Caki2 (cell line): Measurements from ENCODE around the gene NDUFS6. TPM values are rescaled to one million over a fixed set of nuclear protein-coding genes. Genes with fewer than 3 reads are reported as not detected.
"Not testable (repeated sequence)": the region's sequence is repeated elsewhere in the genome, so short reads cannot be mapped to it uniquely, and the experiment has no call there.

Experiments used
- DNase-seq: peaks from one replicate; pipeline ENCODE4 v3.0.0-alpha.2; 2015; ENCODE audit warnings: low read depth
- in situ Hi-C: cut with HindIII; loops from 2 replicates; pipeline ENCODE4 v1.10.0; 2016; ENCODE audit warnings: low sequenced_read_pairs, low pct_unique_long_range_greater_than_20kb, mixed read lengths
- total RNA-seq: library from RNA; depleted of rRNA; stranded (reverse); fragments of >200 nt; shearing (Covaris generic); gene quantifications from 2 replicates; pipeline ENCODE4 v1.2.3, GENCODE V29; 2014; ENCODE audit warnings: low replicate concordance

NDUFS6 gene
- total RNA-seq, 1 experiment from 2014 or later, result 48.4 TPM

GRCh38 chr5:1779782-1780613, 21.2 kb upstream of the NDUFS6 start:
- in situ Hi-C loops, result no loop called here
- no peak for DNase-seq

- in situ Hi-C loops, result no loop called here
- no peak for DNase-seq
Measured at GRCh38 chr5:1780614-1780930, 20.6 kb upstream of the NDUFS6 start.

GRCh38 chr5:1781107-1781506, 20.1 kb upstream of the NDUFS6 start:
- in situ Hi-C loops, result no loop called here

DNA sequence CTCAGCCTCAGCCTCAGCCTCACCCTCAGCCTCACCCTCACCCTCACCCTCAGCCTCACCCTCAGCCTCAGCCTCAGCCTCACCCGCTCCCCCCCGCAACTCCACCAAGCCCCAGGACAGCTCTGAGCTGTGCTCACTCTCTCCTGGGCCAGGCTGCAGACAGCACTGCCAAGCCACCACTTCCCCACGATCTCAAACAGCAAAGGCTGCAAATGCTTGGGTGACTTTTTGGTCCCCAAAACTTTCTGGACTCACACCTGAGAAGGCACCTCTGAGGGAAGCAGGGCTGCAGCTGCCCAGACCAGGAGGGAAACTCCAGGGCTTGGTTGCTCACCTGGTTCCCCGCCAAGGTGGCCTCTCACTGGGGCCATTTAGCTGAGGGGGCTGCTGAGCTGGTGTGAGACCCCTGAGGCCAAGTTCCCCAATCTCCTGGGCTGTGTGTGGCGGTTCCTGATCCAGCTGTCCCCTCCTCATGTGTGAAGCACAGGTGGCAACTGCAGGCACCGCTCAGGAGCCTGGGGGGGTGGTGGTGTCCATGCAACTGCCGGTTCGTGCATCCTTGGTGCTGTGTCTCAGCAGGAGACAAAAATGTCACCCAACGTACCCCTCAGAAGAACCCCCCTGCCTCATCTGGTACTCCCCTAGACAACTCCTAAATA, 19.4 kb upstream of the NDUFS6 start:
- in situ Hi-C loops, result no loop called here
- no peak for DNase-seq

More at GRCh38 chr5:1781107-1781506, 20.1 kb upstream of the NDUFS6 start:
- no peak for DNase-seq

DNA sequence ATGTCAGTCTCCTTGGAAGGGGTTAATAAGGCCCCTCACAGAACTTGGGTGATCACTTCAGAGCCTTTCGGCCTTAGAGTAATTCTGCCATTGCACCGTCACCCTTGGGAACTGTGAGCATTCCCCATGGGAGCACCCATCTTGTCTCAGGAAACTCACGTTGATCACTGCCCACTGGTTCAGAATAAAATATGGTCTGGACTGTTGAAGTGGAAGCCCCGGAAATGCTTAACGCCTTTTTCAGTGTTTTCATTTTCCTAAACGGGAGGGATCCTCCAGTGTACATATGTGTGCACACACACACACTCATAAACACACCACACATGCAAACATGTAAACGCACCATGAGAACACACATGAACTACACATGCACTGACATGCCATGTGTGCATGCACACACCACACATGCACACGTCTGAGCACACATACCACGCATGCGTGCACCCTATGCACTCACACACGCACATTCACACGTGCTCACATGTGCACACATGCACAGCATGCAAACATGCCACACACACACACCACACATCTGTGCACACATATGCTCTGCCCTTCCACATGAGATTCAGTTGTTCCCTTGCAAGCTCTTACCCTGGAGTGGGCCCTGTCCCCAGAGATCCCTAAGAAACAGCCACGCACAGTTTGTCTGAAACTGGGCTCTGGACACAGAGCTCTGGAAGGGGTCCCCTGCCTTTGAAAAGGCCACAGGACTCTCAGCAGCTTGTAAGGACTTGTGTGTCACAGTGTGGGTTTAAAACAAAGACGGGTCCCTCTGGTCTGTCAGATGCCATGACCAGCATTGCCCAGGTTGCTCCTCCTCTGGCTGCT, 18.6 kb upstream of the NDUFS6 start:
- no peak for DNase-seq
- in situ Hi-C loops, result no loop called here

- peak; percentile 81 for DNase-seq
- in situ Hi-C loops, result no loop called here
Measured at GRCh38 chr5:1783216-1783554, 18.0 kb upstream of the NDUFS6 start.

DNA sequence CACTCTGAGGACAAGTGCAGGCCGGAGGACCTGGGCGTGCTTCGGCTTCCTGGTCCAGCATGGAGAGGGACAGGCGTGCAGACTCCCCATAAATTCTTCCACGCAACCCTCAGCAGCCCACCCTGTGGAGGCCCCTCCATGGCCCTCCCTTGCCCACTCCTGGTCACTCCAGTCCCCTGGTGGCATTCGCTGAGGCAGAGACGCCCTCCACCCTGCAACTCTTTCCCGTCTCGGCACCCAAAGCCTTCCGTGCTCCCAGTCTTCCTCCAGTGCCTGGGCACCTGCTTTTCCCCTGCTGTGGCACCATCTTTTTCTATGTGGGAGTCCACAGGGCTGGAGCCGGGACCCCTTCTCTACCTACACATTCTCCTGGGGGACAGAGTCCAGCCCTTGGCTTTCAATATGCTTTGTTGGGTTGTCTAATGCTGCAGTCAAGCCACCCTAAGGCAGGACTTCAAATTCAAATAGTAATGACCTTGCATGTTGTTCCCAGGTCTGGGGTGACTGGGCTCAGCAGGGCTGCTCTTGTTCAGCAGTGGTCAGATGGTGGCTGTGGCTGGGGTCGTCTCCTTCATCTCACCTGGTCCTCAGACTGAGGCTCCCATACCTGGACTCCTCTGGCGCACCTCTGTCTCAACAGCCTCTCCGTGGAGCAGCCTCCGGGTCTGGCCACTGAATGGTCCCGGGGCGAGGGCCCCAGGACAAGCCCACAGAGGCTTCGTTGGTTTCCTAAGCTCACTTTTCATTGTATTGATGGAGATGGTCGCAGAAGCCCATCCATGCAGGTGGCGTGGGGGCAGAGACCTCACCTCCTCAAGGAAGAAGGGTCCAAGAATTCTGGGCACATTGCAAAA, 16.8 kb upstream of the NDUFS6 start:
- DNase-seq, result no peak
- in situ Hi-C loops, result no loop called here

GRCh38 chr5:1785062-1785461, 16.1 kb upstream of the NDUFS6 start:
- no peak for DNase-seq
- in situ Hi-C loops, result no loop called here

DNA sequence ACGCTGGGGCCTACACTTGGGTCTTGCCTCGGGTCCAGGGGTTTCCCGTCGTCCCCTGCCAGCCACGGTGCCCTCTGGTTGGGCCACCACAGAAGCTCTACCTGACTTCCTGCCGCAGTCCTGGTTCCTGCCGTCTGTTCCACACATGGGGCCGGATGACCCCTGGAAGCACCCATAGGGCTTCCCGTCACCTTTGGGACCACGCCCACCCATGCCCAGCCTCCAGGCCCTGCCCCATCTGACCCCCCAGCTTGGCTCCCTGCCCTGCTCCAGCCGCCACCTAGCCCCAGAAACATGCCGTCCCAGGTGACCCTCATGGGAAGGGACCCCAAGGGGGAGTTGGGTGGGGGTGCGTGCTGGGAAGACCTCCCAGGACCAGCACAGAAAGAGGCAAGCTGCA, 15.2 kb upstream of the NDUFS6 start:
- no peak for DNase-seq
- in situ Hi-C loops, result no loop called here

GRCh38 chr5:1786621-1787471, 14.4 kb upstream of the NDUFS6 start:
- in situ Hi-C loops, result no loop called here

GRCh38 chr5:1787472-1788047, 13.6 kb upstream of the NDUFS6 start:
- in situ Hi-C loops, result no loop called here
- DNase-seq, result no peak

More at GRCh38 chr5:1786621-1787471, 14.4 kb upstream of the NDUFS6 start:
- no peak for DNase-seq

DNA sequence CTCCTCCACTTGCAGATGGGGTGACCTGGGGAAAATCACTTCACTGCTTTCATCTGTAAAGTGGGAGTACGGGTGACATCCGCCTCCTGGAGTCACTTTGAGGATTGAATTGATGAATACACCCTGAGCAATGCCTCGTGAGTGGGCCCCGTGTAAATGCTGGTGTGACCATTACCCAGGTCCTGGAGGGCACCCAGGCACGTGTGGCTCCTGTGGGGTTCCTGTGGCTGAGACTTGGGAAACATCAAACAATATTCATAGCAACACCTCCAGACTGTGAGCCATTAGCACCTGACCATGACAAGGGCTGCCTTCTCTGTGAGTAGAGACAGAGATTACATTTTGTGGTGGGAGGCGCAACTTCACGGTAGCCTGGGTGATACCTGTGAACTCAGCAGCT, 13.0 kb upstream of the NDUFS6 start:
- no peak for DNase-seq
- in situ Hi-C loops, result no loop called here

- DNase-seq, result no peak
- in situ Hi-C loops, result no loop called here
Measured at GRCh38 chr5:1788828-1789227, 12.4 kb upstream of the NDUFS6 start.

DNA sequence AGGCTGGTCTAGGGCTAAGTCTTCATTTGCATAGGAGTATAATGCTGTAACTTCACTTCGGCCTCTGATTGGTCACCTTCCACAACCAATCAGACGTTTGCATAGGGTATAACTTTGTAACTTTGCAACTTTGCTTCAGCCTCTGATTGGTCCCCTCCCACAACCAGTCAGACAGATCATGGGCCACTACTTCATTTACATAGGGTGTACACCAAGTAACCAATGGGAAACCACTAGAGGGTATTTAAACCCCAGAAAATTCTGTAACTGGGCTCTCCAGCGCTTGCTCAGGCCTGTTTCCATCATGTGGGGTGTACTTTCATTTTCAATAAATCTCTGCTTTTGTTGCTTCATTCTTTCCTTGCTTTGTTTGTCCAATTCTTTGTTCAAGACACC, 11.8 kb upstream of the NDUFS6 start:
- in situ Hi-C loops, result not testable (repeated sequence)
- peak; percentile 65 for DNase-seq

GRCh38 chr5:1789834-1790471, 11.3 kb upstream of the NDUFS6 start:
- in situ Hi-C loops, result no loop called here
- no peak for DNase-seq

DNA sequence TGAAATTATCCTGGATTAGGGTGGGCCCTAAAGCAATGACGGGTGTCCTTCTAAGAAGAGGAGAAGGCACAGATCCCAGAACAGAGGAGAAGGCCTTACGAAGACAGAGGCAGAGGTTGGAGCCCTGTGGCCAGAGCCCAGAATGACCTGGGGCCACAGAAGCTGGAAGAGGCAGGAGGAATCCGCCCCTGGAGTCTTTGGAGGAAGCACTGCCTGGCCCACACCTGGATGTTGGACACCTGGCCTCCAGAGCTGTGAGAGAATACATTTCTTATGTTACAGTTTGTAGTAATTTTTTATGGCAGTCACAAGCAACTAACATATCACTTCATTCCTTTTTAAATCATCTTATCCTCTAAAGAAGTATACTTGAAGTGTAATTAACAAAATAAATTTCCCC, 10.0 kb upstream of the NDUFS6 start:
- in situ Hi-C loops, result no loop called here
- no peak for DNase-seq

GRCh38 chr5:1792842-1793266, 8.4 kb upstream of the NDUFS6 start:
- in situ Hi-C loops, result no loop called here

More at GRCh38 chr5:1792842-1793266, 8.4 kb upstream of the NDUFS6 start:
- DNase-seq, result peak; percentile 42
